Testis (tissue), 2 donors: ENCODE data around the gene TCERG1L.

Source experiments
- CTCF ChIP-seq, 3 experiments: fragments of 450-650 bp in 2 of 3; fragments of 200-600 bp in 1 of 3; sonication (generic) in 1 of 3; IDR thresholded peaks; one replicate each; pipeline ENCODE4 v1.5.1; 2016 to 2019; ENCODE audit warnings: antibody characterized with exemption in 3 of 3, mild to moderate bottlenecking in 2 of 3, moderate library complexity in 1 of 3
- POLR2A ChIP-seq: fragments of 450-650 bp; IDR thresholded peaks from one replicate; pipeline ENCODE4 v1.6.1; 2017; ENCODE audit warnings: antibody characterized with exemption, mild to moderate bottlenecking, moderate library complexity

- no peak for TF ChIP-seq POLR2A
- TF ChIP-seq CTCF (IDR thresholded peaks at IDR 0.05) = no peak
These were observed 150.4 kb downstream of the TCERG1L start for GRCh38 chr10:131161087-131161486.
